C4-2B (cell line): ENCODE measurements around the gene TYW5.

ENCODE experiments used
- ZFX ChIP-seq: fragments of 450-650 bp; IDR thresholded peaks from 2 replicates; pipeline ENCODE4 v1.6.1; 2017
- TF ChIP-seq, protein P1 (sequence below): fragments of 450-650 bp; conservative IDR thresholded peaks from 2 replicates; pipeline ENCODE4 v1.5.1; 2017; ENCODE audit warnings: mild to moderate bottlenecking

DNA sequence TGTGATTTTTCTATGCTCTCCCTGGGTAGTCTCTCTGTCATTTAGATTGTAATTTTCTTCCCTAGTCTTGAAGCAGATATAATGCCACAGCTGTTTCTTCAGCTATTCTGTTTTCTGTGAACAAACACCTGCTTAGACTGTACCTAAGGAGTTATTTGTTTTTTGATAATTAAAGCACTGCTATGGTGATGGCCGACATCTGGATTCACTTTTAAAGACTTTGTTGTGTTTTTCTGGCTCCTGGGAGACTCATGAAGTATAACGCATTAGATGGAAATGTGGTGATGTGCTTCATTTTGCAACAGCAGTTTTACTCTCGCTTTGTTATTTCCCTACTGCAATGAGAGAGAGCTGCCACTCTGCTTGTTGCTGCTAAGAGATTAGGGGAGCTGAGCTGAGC lies 59.9 kb downstream of the TYW5 start:
- TF ChIP-seq, protein P1, sequence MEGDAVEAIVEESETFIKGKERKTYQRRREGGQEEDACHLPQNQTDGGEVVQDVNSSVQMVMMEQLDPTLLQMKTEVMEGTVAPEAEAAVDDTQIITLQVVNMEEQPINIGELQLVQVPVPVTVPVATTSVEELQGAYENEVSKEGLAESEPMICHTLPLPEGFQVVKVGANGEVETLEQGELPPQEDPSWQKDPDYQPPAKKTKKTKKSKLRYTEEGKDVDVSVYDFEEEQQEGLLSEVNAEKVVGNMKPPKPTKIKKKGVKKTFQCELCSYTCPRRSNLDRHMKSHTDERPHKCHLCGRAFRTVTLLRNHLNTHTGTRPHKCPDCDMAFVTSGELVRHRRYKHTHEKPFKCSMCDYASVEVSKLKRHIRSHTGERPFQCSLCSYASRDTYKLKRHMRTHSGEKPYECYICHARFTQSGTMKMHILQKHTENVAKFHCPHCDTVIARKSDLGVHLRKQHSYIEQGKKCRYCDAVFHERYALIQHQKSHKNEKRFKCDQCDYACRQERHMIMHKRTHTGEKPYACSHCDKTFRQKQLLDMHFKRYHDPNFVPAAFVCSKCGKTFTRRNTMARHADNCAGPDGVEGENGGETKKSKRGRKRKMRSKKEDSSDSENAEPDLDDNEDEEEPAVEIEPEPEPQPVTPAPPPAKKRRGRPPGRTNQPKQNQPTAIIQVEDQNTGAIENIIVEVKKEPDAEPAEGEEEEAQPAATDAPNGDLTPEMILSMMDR = no peak
- no peak for TF ChIP-seq ZFX
